ENCODE measurements around the gene CAND1. TPM values are rescaled to one million over a fixed set of nuclear protein-coding genes. Genes with fewer than 3 reads are reported as not detected.

CAND1 gene
- total RNA-seq, 1 experiment from 2014 or later: 155 TPM

- ChIA-PET CTCF (no interaction called here), POLR2A (no interaction called here), RAD21 (ENCODE audit: low non-redundant PET in 1 of 2, low total read pairs in 2 of 2, uncharacterized antibody in 2 of 2, unreplicated experiment in 2 of 2) (no interaction called here)
- Histone ChIP-seq H3K9ac (ENCODE audit: low read length) (no peak overlapping the region), H3K9me2 (ENCODE audit: insufficient read depth) (no peaks in the 10 kb centered on the region), H3K4me2 (ENCODE audit: low read length) (no peak overlapping the region), H3K36me3 (ENCODE audit: control insufficient read depth in 1 of 2, insufficient read depth in 2 of 2, low read length in 2 of 2) (no peaks in the 10 kb centered on the region), H3K4me1 (ENCODE audit: control insufficient read depth in 1 of 2, insufficient read depth in 2 of 2, low read length in 2 of 2) (no peaks in the 10 kb centered on the region), H3K27me3 (ENCODE audit: insufficient read depth, low read length) (0 out of 2 replicates have a peak, but pooled peaks cover 4% of the 10 kb centered on the region), H3K4me3 (replicated peaks in 1 of 2; ENCODE audit: low read depth in 1 of 2, low read length in 2 of 2) (no peak overlapping the region), H3K27ac (ENCODE audit: low read depth, low read length) (no peak overlapping the region), H3K9me3 (ENCODE audit: control insufficient read depth in 1 of 2, insufficient read depth in 1 of 2, low read depth in 1 of 2, low read length in 2 of 2) (no peaks in the 10 kb centered on the region), H4K20me1 (ENCODE audit: insufficient read depth) (no peaks in the 10 kb centered on the region), H2AFZ (ENCODE audit: low read depth, low read length, poor library complexity, severe bottlenecking) (no peak overlapping the region), H3K79me2 (ENCODE audit: insufficient read depth, low read length) (no peaks in the 10 kb centered on the region)
- intact Hi-C loops (cut with micrococcal nuclease): no loop called here
- no peak for DNase-seq (ENCODE audit: low read depth, low spot score)
- no peak for TF ChIP-seq FOSL1 (IDR thresholded peaks at IDR 0.05; ENCODE audit: low read depth)
- no peak for TF ChIP-seq POLR2AphosphoS5 (IDR thresholded peaks at IDR 0.05; ENCODE audit: low read depth, low read length)
- no peak for TF ChIP-seq ZFX (IDR thresholded peaks at IDR 0.05)
- no peak for TF ChIP-seq CEBPB (IDR thresholded peaks at IDR 0.05; ENCODE audit: low read depth)
- no peak for TF ChIP-seq POLR2A (IDR thresholded peaks at IDR 0.05; ENCODE audit: borderline replicate concordance, extremely low read depth, insufficient read depth, insufficient read length)
- TF ChIP-seq JUND (IDR thresholded peaks at IDR 0.05): no peak
- no peak for TF ChIP-seq RAD21 (IDR thresholded peaks at IDR 0.05; ENCODE audit: low read depth)
- no peak for TF ChIP-seq ELF1 (IDR thresholded peaks at IDR 0.05; ENCODE audit: borderline replicate concordance, low read depth)
- TF ChIP-seq EZH2phosphoT487 (IDR thresholded peaks at IDR 0.05; ENCODE audit: borderline replicate concordance): no peak
- no peak for TF ChIP-seq YY1 (IDR thresholded peaks at IDR 0.05; ENCODE audit: extremely low read depth, insufficient replicate concordance, low read depth, low read length)
- TF ChIP-seq SIN3A (IDR thresholded peaks at IDR 0.05; ENCODE audit: low read depth): no peak
- TF ChIP-seq MAX (IDR thresholded peaks at IDR 0.05): no peak
- no peak for TF ChIP-seq SP1 (IDR thresholded peaks at IDR 0.05; ENCODE audit: low read depth)
- no peak for TF ChIP-seq CBX3 (IDR thresholded peaks at IDR 0.05; ENCODE audit: low read depth)
- no peak for TF ChIP-seq EZH2 (IDR thresholded peaks at IDR 0.05)
- TF ChIP-seq ZBTB33 (IDR thresholded peaks at IDR 0.05; ENCODE audit: extremely low read depth, insufficient replicate concordance, low read length): no peak
- TF ChIP-seq ZNF274 (IDR thresholded peaks at IDR 0.05; ENCODE audit: low read depth, low read length): no peak
- TF ChIP-seq TCF7L2 (IDR thresholded peaks at IDR 0.05; ENCODE audit: borderline replicate concordance, extremely low read depth, insufficient read depth, insufficient read length): no peak
- TF ChIP-seq SRF (IDR thresholded peaks at IDR 0.05; ENCODE audit: low read depth): no peak
- no peak for ATAC-seq
- BruUV-seq (replicated peaks): no TSS peak
Observed at GRCh38 chr12:67243260-67243659, 25.9 kb upstream of the CAND1 start.
